ENCODE data around the gene TMEM184A. TPM values are rescaled to one million over a fixed set of nuclear protein-coding genes. Genes with fewer than 3 reads are reported as not detected.
A peak's percentile ranks its signal among the peaks of the same experiment; 100 is the strongest.

TMEM184A gene
- total and polyA plus RNA-seq, 2 of the 8 experiments (the other 6 are each of a cell fraction or from before 2014, with no cell fraction given) = 1.8 to 2.1 TPM

- H3K4ac ChIP-seq (replicated peaks; ENCODE audit: insufficient read length, low read depth, low read length) = no peak overlapping the region
- H3K9ac ChIP-seq (replicated peaks in 1 of 4; ENCODE audit: extremely low read depth in 1 of 4, low read depth in 3 of 4, low read length in 3 of 4) = no peak overlapping the region
- no peaks in the 10 kb centered on the region for H3K4me1 ChIP-seq (replicated peaks in 1 of 4; ENCODE audit: control insufficient read depth in 3 of 4, insufficient read depth in 4 of 4, low read length in 3 of 4)
- no peak overlapping the region for H2AFZ ChIP-seq (ENCODE audit: low read length)
- no peak overlapping the region for H2BK120ac ChIP-seq (replicated peaks; ENCODE audit: low read depth, low read length)
- H3K23ac ChIP-seq (ENCODE audit: insufficient read length) = no peak overlapping the region
- 0 out of 2 replicates have a peak overlapping the region, but pooled peaks have one; percentile 46 for H2BK15ac ChIP-seq (ENCODE audit: low read length)
- H3K14ac ChIP-seq (ENCODE audit: insufficient read length) = no peak overlapping the region
- H4K8ac ChIP-seq (ENCODE audit: extremely low read depth, insufficient read depth, low read length) = no peak overlapping the region
- H2BK20ac ChIP-seq (ENCODE audit: low read length) = no peak overlapping the region
- DNase-seq (ENCODE audit: low read depth in 1 of 2, low spot score in 2 of 2) (no peak), FAIRE-seq (no peak)
- no peaks in the 10 kb centered on the region for H3K9me3 ChIP-seq (ENCODE audit: insufficient read depth in 2 of 2, low read depth in 1 of 2, low read length in 1 of 2)
- H3K18ac ChIP-seq (ENCODE audit: extremely low read depth, low read length) = no peak overlapping the region
- 85% methylated on average over 9 of the region's 12 CpGs; no CpG with 5 or more reads in 1 of the 2 experiments for WGBS, 2 experiments (ENCODE audit: extremely low coverage in 1 of 2, insufficient coverage in 1 of 2, insufficient read length in 1 of 2, insufficient replicate concordance in 2 of 2, low coverage in 1 of 2, low lambda C conversion rate in 2 of 2, missing lambda C conversion rate in 1 of 2)
- peaks cover 12% of the 10 kb centered on the region; the same call in 1 of the 2 replicates for H3K23me2 ChIP-seq (ENCODE audit: low read depth, low read length)
- H3K56ac ChIP-seq (replicated peaks; ENCODE audit: insufficient read length, low read depth, low read length) = no peak overlapping the region
- H3K27me3 ChIP-seq (replicated peaks in 1 of 4; ENCODE audit: control insufficient read depth in 3 of 4, extremely low read depth in 1 of 4, insufficient read depth in 3 of 4, low read length in 3 of 4) = no peaks in the 10 kb centered on the region
- no peak overlapping the region for H3K4me2 ChIP-seq (ENCODE audit: insufficient read depth in 1 of 2, low read depth in 2 of 2, low read length in 2 of 2)
- POLR2A ChIA-PET (ENCODE audit: partially characterized antibody) = no interaction called here
- peaks cover 0 to 5% of the 10 kb centered on the region in 2 experiments for H4K20me1 ChIP-seq (replicated peaks in 1 of 2; ENCODE audit: control insufficient read depth in 1 of 2, insufficient read depth in 2 of 2, low read length in 2 of 2)
- CTCF ChIA-PET (ENCODE audit: partially characterized antibody) = interaction anchor here (0.7 to 2.3 kb wide), 2 partner anchors 11 to 171 kb away, joined by 5 to 6 read pairs; no protein-coding TSS in a partner anchor
- no peak overlapping the region for H2BK12ac ChIP-seq (ENCODE audit: low read depth, low read length)
- H2AK5ac ChIP-seq (ENCODE audit: low read depth, low read length) = no peak overlapping the region
- no peaks in the 10 kb centered on the region for H3K36me3 ChIP-seq (ENCODE audit: control insufficient read depth in 2 of 4, insufficient read depth in 4 of 4, low read length in 3 of 4)
- H3K4me3 ChIP-seq (ENCODE audit: extremely low read depth in 1 of 4, insufficient read depth in 2 of 4, low read depth in 3 of 4, low read length in 4 of 4) = no peak overlapping the region
- H4K5ac ChIP-seq (ENCODE audit: insufficient read length, low read depth, low read length) = no peak overlapping the region
- no peaks in the 10 kb centered on the region for H3K79me2 ChIP-seq (ENCODE audit: control insufficient read depth in 1 of 2, insufficient read depth in 2 of 2, low read length in 2 of 2)
- H3K27ac ChIP-seq (ENCODE audit: low read depth, low read length) = no peak overlapping the region
- H3K79me1 ChIP-seq (ENCODE audit: low read depth, low read length) = no peaks in the 10 kb centered on the region
- H2BK5ac ChIP-seq (ENCODE audit: low read depth, low read length) = no peak overlapping the region
- H4K91ac ChIP-seq (replicated peaks; ENCODE audit: insufficient read length, low read length) = no peak overlapping the region
- TF ChIP-seq EP300 (IDR thresholded peaks at IDR 0.05; ENCODE audit: borderline replicate concordance in 1 of 2, low read depth in 2 of 2, low read length in 2 of 2) (no peak), JUN (IDR thresholded peaks at IDR 0.05; ENCODE audit: low read depth, low read length) (no peak), PHF8 (conservative IDR thresholded peaks at IDR 0.05; ENCODE audit: low read depth, low read length) (no peak), YY1 (IDR thresholded peaks at IDR 0.05; ENCODE audit: low read depth, low read length) (no peak), HDAC6 (IDR thresholded peaks at IDR 0.05; ENCODE audit: low read depth, low read length) (no peak), RBBP5 (IDR thresholded peaks at IDR 0.05; ENCODE audit: borderline replicate concordance, low read depth, low read length) (no peak), POLR2AphosphoS5 (IDR thresholded peaks at IDR 0.05; ENCODE audit: low read depth, low read length) (no peak), ZNF274 (IDR thresholded peaks at IDR 0.05; ENCODE audit: borderline replicate concordance, extremely low read depth, low read length) (no peak), FOSL1 (IDR thresholded peaks at IDR 0.05; ENCODE audit: insufficient read depth, low read depth, low read length) (no peak), RNF2 (IDR thresholded peaks at IDR 0.05; ENCODE audit: borderline replicate concordance, low read depth, low read length, missing control alignments, poor library complexity, severe bottlenecking) (no peak), CREB1 (IDR thresholded peaks at IDR 0.05) (no peak), E2F6 (IDR thresholded peaks at IDR 0.05) (no peak)
These were observed 43.1 kb upstream of the TMEM184A start for GRCh38 chr7:1598961-1599639.
